Trophoblast cell (in vitro differentiated cells and primary cell): ENCODE data around the gene NAXE.
"Not testable (repeated sequence)": the region's sequence is repeated elsewhere in the genome, so short reads cannot be mapped to it uniquely, and the experiment has no call there.

Experiments used
- DNase-seq, 2 donors: peaks; one replicate each; pipeline ENCODE4 v3.0.0-alpha.2; 2016
- H2AFZ ChIP-seq: 2 replicates; pipeline ENCODE4 v1.6.1; 2013; ENCODE audit warnings: low read length, moderate library complexity, mild to moderate bottlenecking; ENCODE audit not compliant: insufficient read depth, poor library complexity
- H2AK5ac ChIP-seq: 2 replicates; pipeline ENCODE4 v1.6.1; 2013; ENCODE audit warnings: mild to moderate bottlenecking, low read length
- H2BK120ac ChIP-seq: 2 replicates; pipeline ENCODE4 v1.6.1; 2013; ENCODE audit warnings: low read length, mild to moderate bottlenecking, moderate library complexity; ENCODE audit not compliant: insufficient read depth, poor library complexity
- H2BK12ac ChIP-seq: 2 replicates; pipeline ENCODE4 v1.6.1; 2013; ENCODE audit warnings: mild to moderate bottlenecking, low read length, moderate library complexity
- H2BK5ac ChIP-seq: 2 replicates; pipeline ENCODE4 v1.6.1; 2013; ENCODE audit warnings: low read length, low read depth, moderate library complexity, mild to moderate bottlenecking; ENCODE audit not compliant: poor library complexity
- H3K14ac ChIP-seq: 2 replicates; pipeline ENCODE4 v1.6.1; 2013; ENCODE audit warnings: mild to moderate bottlenecking, low read length
- H3K18ac ChIP-seq: 2 replicates; pipeline ENCODE4 v1.6.1; 2013; ENCODE audit warnings: mild to moderate bottlenecking, low read length
- H3K23ac ChIP-seq: 2 replicates; pipeline ENCODE4 v1.6.1; 2013; ENCODE audit warnings: low read length
- H3K27ac ChIP-seq: 2 replicates; pipeline ENCODE4 v1.5.1; 2013; ENCODE audit warnings: low read depth, mild to moderate bottlenecking, inconsistent platforms, low read length, moderate library complexity
- H3K27me3 ChIP-seq: 2 replicates; pipeline ENCODE4 v1.6.1; 2013; ENCODE audit warnings: inconsistent platforms, mild to moderate bottlenecking, low read length, moderate library complexity; ENCODE audit not compliant: insufficient read depth
- H3K36me3 ChIP-seq, 2 experiments: 1 replicate in 1 of 2; 2 replicates in 1 of 2; pipeline ENCODE4 v1.6.1; 2013; ENCODE audit warnings: low read length in 2 of 2, mild to moderate bottlenecking in 2 of 2, moderate library complexity in 1 of 2; ENCODE audit not compliant: insufficient read depth in 2 of 2, control insufficient read depth in 1 of 2
- H3K4ac ChIP-seq: 2 replicates; pipeline ENCODE4 v1.6.1; 2013; ENCODE audit warnings: low read depth, mild to moderate bottlenecking, low read length, moderate library complexity
- H3K4me1 ChIP-seq, 2 experiments: 1 replicate in 1 of 2; 2 replicates in 1 of 2; pipeline ENCODE4 v1.6.1; 2013; ENCODE audit warnings: low read length in 2 of 2, mild to moderate bottlenecking in 2 of 2, moderate library complexity in 1 of 2; ENCODE audit not compliant: insufficient read depth in 2 of 2, control insufficient read depth in 1 of 2
- H3K4me2 ChIP-seq: 2 replicates; pipeline ENCODE4 v1.6.1; 2013; ENCODE audit warnings: inconsistent platforms, mild to moderate bottlenecking, low read length, moderate library complexity
- H3K4me3 ChIP-seq: 2 replicates; pipeline ENCODE4 v1.5.1; 2013; ENCODE audit warnings: mild to moderate bottlenecking, low read depth, low read length, inconsistent platforms
- H3K79me1 ChIP-seq: one replicate; pipeline ENCODE4 v1.6.1; 2013; ENCODE audit warnings: low read length
- H3K79me2 ChIP-seq: 2 replicates; pipeline ENCODE4 v1.6.1; 2013; ENCODE audit warnings: low read length, mild to moderate bottlenecking; ENCODE audit not compliant: control insufficient read depth, insufficient read depth, poor library complexity
- H3K9ac ChIP-seq: 2 replicates; pipeline ENCODE4 v1.6.1; 2013; ENCODE audit warnings: mild to moderate bottlenecking, low read length
- H3K9me3 ChIP-seq: 2 replicates; pipeline ENCODE4 v1.6.1; 2013; ENCODE audit warnings: low read depth, mild to moderate bottlenecking, control low read depth, inconsistent platforms, low read length; ENCODE audit not compliant: insufficient read depth
- H4K12ac ChIP-seq: 2 replicates; pipeline ENCODE4 v1.6.1; 2013; ENCODE audit warnings: low read depth, mild to moderate bottlenecking, low read length, moderate library complexity
- H4K8ac ChIP-seq: 2 replicates; pipeline ENCODE4 v1.6.1; 2013; ENCODE audit warnings: low read depth, mild to moderate bottlenecking, low read length, moderate library complexity
- H4K91ac ChIP-seq: one replicate; pipeline ENCODE4 v1.6.1; 2013; ENCODE audit warnings: low read depth, mild to moderate bottlenecking, low read length, moderate library complexity
- WGBS: extraction: QIAGEN DNeasy Blood & Tissue Kit; methylation state at CpG from one replicate; pipeline ENCODE4 v1.1.7; 2013; ENCODE audit warnings: missing lambda C conversion rate; ENCODE audit not compliant: insufficient read length, insufficient coverage; ENCODE audit errors: extremely low coverage; 5-methylcytosine and 5-hydroxymethylcytosine counted together

The NAXE gene

GRCh38 chr1:156584813-156585212 is 6.8 kb upstream of the NAXE start:
- H3K36me3 ChIP-seq: no peaks in the 10 kb centered on the region
- H3K23ac ChIP-seq: no peak overlapping the region
- no peak overlapping the region for H3K18ac ChIP-seq
- no peak overlapping the region for H4K12ac ChIP-seq
- DNase-seq: peak in 1 of 2 donors; percentile 7
- no peak overlapping the region for H2AK5ac ChIP-seq
- H3K9ac ChIP-seq: no peak overlapping the region
- H3K4me2 ChIP-seq: no peak overlapping the region
- no peaks in the 10 kb centered on the region for H3K9me3 ChIP-seq
- no peak overlapping the region for H4K91ac ChIP-seq
- WGBS: no CpG with 5 or more reads among the region's 11 CpGs
- H2BK120ac ChIP-seq: no peak overlapping the region
- no peak overlapping the region for H2AFZ ChIP-seq
- no peaks in the 10 kb centered on the region for H3K79me1 ChIP-seq
- H3K14ac ChIP-seq: no peak overlapping the region
- H3K79me2 ChIP-seq: no peaks in the 10 kb centered on the region
- H2BK12ac ChIP-seq: no peak overlapping the region
- no peak overlapping the region for H3K4ac ChIP-seq
- no peaks in the 10 kb centered on the region for H3K4me1 ChIP-seq
- no peak overlapping the region for H3K4me3 ChIP-seq
- H4K8ac ChIP-seq: no peak overlapping the region
- no peaks in the 10 kb centered on the region for H3K27me3 ChIP-seq
- no peak overlapping the region for H3K27ac ChIP-seq
- no peak overlapping the region for H2BK5ac ChIP-seq

GRCh38 chr1:156586323-156586722 is 5.3 kb upstream of the NAXE start:
- Histone ChIP-seq H3K4ac (no peak overlapping the region), H3K79me2 (no peaks in the 10 kb centered on the region), H4K12ac (no peak overlapping the region), H3K14ac (no peak overlapping the region), H4K8ac (no peak overlapping the region), H3K4me1 (peaks cover 0 to 1% of the 10 kb centered on the region in 2 experiments), H2BK120ac (no peak overlapping the region), H3K4me2 (no peak overlapping the region), H2AK5ac (no peak overlapping the region), H3K18ac (no peak overlapping the region), H2AFZ (no peak overlapping the region), H3K27ac (no peak overlapping the region), H3K9me3 (no peaks in the 10 kb centered on the region), H3K27me3 (no peaks in the 10 kb centered on the region), H2BK12ac (no peak overlapping the region), H3K4me3 (no peak overlapping the region), H3K79me1 (peaks cover under 1% of the 10 kb centered on the region), H2BK5ac (no peak overlapping the region), H3K36me3 (no peaks in the 10 kb centered on the region), H3K23ac (no peak overlapping the region), H3K9ac (no peak overlapping the region), H4K91ac (no peak overlapping the region)
- no CpG with 5 or more reads among the region's 4 CpGs for WGBS
- DNase-seq: no peak

GRCh38 chr1:156586892-156587477 is 4.6 kb upstream of the NAXE start:
- Histone ChIP-seq H3K14ac (no peak overlapping the region), H3K18ac (no peak overlapping the region), H2BK12ac (no peak overlapping the region), H2BK120ac (no peak overlapping the region), H4K8ac (no peak overlapping the region), H2AK5ac (no peak overlapping the region), H3K27ac (no peak overlapping the region), H3K79me2 (peaks cover 4% of the 10 kb centered on the region), H2AFZ (no peak overlapping the region), H3K9me3 (no peaks in the 10 kb centered on the region), H2BK5ac (no peak overlapping the region), H3K27me3 (no peaks in the 10 kb centered on the region), H4K91ac (no peak overlapping the region), H3K36me3 (no peaks in the 10 kb centered on the region), H3K9ac (no peak overlapping the region), H4K12ac (no peak overlapping the region), H3K79me1 (peaks cover 6% of the 10 kb centered on the region), H3K4ac (no peak overlapping the region), H3K4me2 (no peak overlapping the region), H3K4me1 (peaks cover 0 to 2% of the 10 kb centered on the region in 2 experiments), H3K23ac (no peak overlapping the region), H3K4me3 (no peak overlapping the region)
- no CpG with 5 or more reads among the region's 3 CpGs for WGBS
- DNase-seq: no peak

- H3K4me2 ChIP-seq, H2AFZ ChIP-seq, H2BK5ac ChIP-seq, DNase-seq, H3K23ac ChIP-seq, H4K8ac ChIP-seq, H3K4me3 ChIP-seq, H3K79me1 ChIP-seq, H3K79me2 ChIP-seq, H3K9me3 ChIP-seq, H3K4ac ChIP-seq, H3K27me3 ChIP-seq, H2BK120ac ChIP-seq, H4K12ac ChIP-seq, H3K27ac ChIP-seq, H3K18ac ChIP-seq, H2BK12ac ChIP-seq, H2AK5ac ChIP-seq, H4K91ac ChIP-seq, H3K4me1 ChIP-seq, H3K36me3 ChIP-seq, H3K9ac ChIP-seq, H3K14ac ChIP-seq: not testable (repeated sequence)
- WGBS: no CpG with 5 or more reads among the region's 8 CpGs
Observed at GRCh38 chr1:156587927-156588326, 3.6 kb upstream of the NAXE start.
